ENCODE data around the gene DOK1.
"Not testable (repeated sequence)": the region's sequence is repeated elsewhere in the genome, so short reads cannot be mapped to it uniquely, and the experiment has no call there.

DOK1 gene

DNA sequence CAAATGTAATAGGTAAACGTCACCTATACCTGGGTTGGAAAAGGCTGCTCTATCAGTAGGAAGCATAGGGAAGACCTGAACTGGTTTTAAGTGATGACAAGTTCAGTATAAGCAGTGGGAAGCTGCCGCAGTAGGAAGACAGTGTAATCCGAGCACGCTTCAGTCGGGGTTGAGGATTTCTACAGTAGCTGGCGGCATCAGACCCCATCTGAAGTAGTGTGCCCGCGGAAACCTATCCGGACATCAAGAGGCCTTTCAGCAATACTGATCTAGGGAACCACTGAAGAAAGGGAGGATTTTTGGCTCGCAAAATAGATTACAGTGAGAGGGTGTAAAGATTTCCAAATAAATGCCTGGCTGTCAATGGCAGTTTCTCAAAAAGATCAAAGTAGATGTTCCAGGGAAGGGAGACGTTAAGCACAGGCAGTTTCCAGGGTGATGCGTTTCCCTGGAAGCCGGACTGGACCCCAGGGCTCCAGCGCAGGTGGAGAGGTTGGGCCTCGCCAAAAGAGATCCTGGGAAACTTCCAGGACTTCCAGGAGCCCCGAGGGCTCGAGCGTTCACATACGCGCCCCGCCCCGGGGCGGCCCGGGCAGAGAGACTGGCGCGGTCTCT, 6.1 kb upstream of the DOK1 start:
- DNase-seq (ENCODE audit: low read depth in 4 of 4, low spot score in 1 of 4): no peak

- DNase-seq (ENCODE audit: low read depth in 4 of 4, low spot score in 1 of 4): no peak
Measured at GRCh38 chr2:74548900-74549826, 5.4 kb upstream of the DOK1 start.

- no peak for DNase-seq (ENCODE audit: low read depth in 4 of 4, low spot score in 1 of 4)
Measured at GRCh38 chr2:74550231-74550630, 4.3 kb upstream of the DOK1 start.

- no peak for DNase-seq (ENCODE audit: low read depth in 4 of 4, low spot score in 1 of 4)
Measured at GRCh38 chr2:74551530-74551929, 3.0 kb upstream of the DOK1 start.

DNA sequence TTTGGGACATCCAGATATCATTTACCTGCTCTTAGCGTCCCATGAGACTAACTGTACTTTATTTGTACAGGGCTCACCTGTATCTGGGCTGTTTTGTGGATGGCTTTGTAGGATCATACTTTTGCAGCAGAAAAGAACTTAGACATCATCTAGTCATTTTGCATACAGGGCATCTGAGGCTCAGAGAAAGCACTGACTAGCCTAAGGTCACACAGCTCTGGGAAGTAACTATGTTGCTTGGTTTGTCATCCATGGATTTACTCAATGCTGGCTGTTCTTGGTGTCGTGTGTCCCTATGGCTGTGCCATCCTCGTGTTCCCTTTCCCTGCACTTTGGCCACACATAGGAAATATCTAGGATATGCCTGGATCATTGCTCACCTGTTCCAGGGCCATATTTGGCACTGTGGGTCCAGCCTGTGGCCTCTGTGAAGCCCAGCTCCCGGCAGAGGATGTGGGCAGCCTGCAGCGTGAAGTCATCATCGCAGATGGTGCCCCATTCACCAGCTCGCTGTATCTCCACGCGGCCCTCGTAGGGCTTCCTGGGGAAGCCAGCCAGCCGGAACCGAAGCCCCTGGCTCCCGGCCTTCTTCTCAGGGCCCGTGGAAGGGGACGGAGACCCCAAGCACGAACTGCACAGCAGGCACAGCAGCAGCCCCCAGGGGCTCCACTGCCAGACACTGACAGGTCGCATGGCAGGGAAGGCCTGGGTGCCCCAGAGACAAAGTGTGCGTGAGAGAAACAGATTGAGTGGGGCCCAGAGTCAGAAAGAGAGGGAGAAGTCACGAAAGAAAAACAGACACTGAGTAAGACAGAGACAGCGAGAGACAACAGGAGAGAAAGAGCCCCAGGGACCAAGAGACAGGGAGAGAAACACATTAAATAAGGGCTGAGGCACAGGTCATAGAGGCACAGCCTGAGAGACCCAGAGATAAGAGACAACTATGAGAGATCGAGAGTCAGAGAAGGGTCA, 2.3 kb upstream of the DOK1 start:
- DNase-seq (ENCODE audit: low read depth in 4 of 4, low spot score in 1 of 4): no peak

DNA sequence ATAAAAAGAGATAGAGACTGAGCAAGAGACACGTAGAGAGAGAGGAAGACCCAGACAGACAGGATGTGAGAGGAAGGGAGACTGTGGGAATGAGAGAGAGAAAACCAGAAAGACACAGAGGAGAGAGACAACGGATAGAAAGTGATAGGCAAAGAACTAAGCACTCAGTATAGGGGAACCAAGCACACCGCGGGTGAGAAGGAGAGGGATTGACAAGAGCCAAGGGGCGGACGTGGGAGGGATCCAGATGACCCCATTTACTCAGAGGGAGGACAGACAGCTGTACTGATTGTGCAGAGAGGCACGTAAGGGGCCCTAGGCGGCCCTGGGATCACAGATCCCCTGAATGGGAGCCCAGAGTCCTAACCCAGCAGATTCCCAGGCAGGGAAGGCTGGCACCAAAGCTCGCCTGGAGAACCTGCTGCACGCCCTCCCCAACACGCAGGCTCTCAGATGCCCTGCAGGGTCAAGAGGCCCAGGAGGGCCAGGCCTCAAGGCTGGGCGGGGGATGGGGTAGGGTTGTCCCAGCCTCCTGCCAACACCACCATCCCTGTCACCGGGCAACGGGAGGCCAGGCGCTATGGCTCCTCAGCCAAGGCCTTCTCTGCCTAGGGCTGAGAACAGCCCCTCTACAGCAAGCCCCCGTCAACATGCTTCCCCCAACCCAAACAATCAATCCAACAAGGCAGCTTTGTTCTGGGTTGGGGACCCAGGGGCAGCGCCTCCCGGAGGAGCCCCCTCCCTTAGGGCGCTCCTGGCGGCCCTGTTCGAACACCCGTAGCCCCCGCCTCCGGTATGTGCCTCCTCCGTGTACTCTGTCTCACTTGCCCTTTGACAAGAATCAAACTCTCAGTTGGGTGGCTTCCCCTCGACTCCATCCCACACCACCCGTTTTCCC, 1.4 kb upstream of the DOK1 start:
- DNase-seq (ENCODE audit: low read depth in 4 of 4, low spot score in 1 of 4): no peak

- DNase-seq (ENCODE audit: low read depth in 4 of 4, low spot score in 1 of 4): peak in 1 of 4 experiments; percentile 22
Measured at GRCh38 chr2:74554820-74555531, 456 bp downstream of the DOK1 start.

DNA sequence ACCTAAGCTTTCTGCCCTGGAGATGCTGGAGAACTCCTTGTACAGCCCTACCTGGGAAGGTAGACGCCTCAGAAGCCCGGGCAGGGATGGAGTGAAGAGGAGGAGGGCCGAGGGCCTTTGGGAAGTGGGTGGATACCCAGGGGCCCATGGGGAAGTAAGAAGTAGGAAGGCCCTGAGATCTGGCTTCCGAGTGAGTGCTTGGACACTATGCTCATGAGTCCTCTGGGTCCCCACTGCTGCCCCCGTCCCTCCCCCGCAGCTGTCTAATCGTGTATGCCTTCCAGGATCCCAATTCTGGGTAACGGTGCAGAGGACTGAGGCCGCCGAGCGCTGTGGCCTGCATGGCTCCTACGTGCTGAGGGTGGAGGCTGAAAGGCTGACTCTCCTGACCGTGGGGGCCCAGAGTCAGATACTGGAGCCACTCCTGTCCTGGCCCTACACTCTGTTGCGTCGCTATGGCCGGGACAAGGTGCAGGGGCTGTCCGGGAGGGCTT, 1.1 kb downstream of the DOK1 start:
- DNase-seq (ENCODE audit: low read depth in 4 of 4, low spot score in 1 of 4): no peak

- DNase-seq (ENCODE audit: low read depth in 4 of 4, low spot score in 1 of 4): no peak
Measured at GRCh38 chr2:74556159-74556558, 1.6 kb downstream of the DOK1 start.

- no peak for DNase-seq (ENCODE audit: low read depth in 4 of 4, low spot score in 1 of 4)
Measured at GRCh38 chr2:74556831-74557370, 2.4 kb downstream of the DOK1 start.

- no peak for DNase-seq (ENCODE audit: low read depth in 4 of 4, low spot score in 1 of 4)
Measured at GRCh38 chr2:74558284-74559230, 4.0 kb downstream of the DOK1 start.

GRCh38 chr2:74559912-74560311, 5.4 kb downstream of the DOK1 start:
- DNase-seq (ENCODE audit: low read depth in 4 of 4, low spot score in 1 of 4): no peak

DNA sequence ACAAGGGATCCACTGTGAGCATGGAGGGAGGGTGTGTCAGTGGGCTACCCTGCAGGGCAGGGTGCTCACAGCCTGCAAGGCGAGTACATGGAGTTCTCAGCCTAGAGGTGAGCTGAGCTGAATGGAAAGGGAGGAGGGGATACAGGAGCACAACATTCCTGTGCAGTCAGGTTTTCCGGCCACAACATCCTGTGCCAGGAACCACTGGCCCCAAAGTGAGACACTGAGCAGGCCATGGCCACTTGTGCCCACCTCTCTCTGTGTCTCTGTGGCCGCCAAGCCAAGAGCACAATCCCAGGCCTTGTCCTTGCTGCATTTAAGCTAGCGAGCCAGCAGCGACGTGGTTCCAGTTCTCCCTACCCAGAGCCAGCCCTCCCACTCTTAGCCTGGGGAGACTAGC, 6.1 kb downstream of the DOK1 start:
- no peak for DNase-seq (ENCODE audit: low read depth in 4 of 4, low spot score in 1 of 4)

DNA sequence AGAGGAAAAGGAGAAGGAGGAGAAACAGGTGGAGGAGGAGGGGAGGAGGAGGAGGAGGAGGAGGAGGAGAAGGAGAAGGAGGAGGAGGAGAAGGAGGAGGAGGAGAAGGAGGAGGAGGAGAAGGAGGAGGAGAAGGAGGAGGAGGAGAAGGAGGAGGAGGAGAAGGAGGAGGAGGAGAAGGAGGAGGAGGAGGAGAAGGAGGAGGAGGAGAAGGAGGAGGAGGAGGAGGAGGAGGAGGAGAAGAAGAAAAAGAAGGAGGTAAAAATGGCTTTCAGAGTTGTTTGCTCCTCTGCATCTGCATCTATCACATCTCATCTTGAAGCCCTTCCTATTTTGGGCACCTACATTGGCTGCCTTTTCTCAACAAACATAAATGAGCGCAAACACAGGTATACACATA, 6.5 kb downstream of the DOK1 start:
- DNase-seq (ENCODE audit: low read depth in 4 of 4, low spot score in 1 of 4): not testable (repeated sequence)

DNA sequence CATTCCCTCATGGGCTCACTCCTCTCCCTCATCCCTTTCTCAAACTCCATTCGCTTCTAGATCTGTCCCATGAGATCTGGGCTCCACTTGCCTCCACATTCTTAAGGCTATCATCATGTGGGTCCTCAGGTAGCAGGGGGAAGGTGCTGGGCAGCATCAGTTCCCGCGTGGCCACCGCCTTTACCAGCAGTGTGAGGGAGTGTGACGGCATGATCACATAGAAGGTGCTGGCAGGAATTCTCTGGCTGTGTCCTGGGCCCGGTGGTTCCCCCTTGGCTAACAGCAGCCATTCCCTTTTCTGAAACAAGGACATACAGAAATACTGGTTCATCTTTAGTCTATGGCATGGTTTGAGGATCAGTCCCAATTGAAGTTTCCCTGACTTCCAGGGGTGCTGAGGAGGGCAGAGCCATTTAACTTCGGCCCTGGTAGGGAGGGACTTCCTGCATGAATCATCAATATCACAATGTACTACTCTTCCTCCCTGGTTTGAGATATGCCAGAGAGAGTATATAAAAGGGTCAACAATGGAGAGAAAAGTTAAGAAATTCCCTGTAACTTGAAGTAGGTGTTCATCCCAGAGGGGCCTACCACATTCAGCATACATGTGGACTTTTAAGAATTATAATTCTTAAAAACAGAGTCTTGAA, 7.7 kb downstream of the DOK1 start:
- no peak for DNase-seq (ENCODE audit: low read depth in 4 of 4, low spot score in 1 of 4)

DNA sequence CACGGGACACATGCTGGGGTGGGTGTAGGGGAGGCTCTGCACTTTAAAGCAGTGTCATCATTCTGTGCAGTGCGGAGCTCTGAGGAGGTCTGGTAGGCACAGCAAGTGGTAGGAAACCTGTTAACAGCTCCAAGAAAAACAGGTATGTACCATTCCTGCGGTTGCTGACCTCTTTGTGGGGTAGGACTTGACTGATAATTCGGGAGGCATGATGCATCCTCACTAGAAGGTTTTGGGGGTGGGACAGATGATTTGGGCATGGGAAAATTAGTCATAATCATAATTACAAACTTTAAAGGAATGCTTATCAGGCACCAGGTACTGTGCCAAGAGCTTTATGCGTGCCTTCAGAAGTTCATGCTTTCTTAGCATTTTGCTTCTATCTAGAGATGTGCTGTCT, 9.7 kb downstream of the DOK1 start:
- DNase-seq (ENCODE audit: low read depth in 4 of 4, low spot score in 1 of 4): no peak

DNA sequence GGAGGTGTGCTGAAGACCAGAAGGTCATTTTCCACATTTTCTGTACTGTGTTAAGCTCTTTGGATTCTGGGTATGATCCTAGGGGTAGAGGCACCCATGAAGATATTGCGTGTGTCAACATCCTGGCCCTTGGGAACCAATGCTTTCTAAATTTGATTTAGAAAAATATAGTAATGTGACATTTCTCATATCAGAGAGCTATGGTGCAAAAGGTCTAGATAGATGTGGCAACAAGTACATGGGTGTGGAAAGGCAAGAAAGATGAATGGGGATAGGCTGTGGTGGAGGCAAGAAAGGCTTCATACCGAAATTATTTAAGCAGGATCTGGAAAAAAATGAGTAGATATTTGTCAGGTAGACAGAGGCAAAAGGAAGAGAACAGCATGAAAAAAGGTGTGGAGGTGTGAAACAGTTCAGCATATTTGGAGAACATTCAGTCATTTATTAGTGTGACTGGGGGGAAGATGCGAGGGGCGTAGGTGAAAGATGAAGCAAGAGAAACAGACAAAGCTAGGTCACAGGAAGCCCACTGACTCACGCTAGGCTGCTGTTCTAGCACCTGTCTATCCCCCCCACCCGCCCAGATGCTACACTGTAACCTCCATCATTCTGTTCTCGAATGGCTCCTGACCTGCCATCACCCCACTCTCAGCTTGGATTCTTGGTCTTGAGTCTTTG, 11.7 kb downstream of the DOK1 start:
- DNase-seq (ENCODE audit: low read depth in 4 of 4, low spot score in 1 of 4): no peak
